ENCODE data around the gene WDR5. TPM values are rescaled to one million over a fixed set of nuclear protein-coding genes. Genes with fewer than 3 reads are reported as not detected.

WDR5 gene
- polyA plus RNA-seq, 2 of the 4 experiments (the other 2 are of a cell fraction), result 37.9 to 46.0 TPM

- ChIA-PET POLR2A (no interaction called here), CTCF (interaction anchor here (1.1 to 4.4 kb wide), 5 partner anchors 8 to 270 kb away, joined by 3 to 31 read pairs (median 5); no protein-coding TSS in a partner anchor)
- no peak for TF ChIP-seq ESRRA (IDR thresholded peaks at IDR 0.05; ENCODE audit: borderline replicate concordance, low read length)
- no peak for TF ChIP-seq HDAC2 (IDR thresholded peaks at IDR 0.05)
- TF ChIP-seq GATA3 (IDR thresholded peaks at IDR 0.05; ENCODE audit: borderline replicate concordance), result no peak
- TF ChIP-seq HOXB13 (CRISPR knock-in tag; IDR thresholded peaks at IDR 0.05; ENCODE audit: low read depth), result no peak
- TF ChIP-seq HOXB5 (CRISPR knock-in tag; IDR thresholded peaks at IDR 0.05), result no peak
- no peak for TF ChIP-seq TFCP2L1 (CRISPR knock-in tag; IDR thresholded peaks at IDR 0.05)
- no peak for TF ChIP-seq FOSB (CRISPR knock-in tag; IDR thresholded peaks at IDR 0.05)
- TF ChIP-seq, protein P1, sequence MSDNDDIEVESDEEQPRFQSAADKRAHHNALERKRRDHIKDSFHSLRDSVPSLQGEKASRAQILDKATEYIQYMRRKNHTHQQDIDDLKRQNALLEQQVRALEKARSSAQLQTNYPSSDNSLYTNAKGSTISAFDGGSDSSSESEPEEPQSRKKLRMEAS (IDR thresholded peaks at IDR 0.05), result no peak
- TF ChIP-seq, protein P2, sequence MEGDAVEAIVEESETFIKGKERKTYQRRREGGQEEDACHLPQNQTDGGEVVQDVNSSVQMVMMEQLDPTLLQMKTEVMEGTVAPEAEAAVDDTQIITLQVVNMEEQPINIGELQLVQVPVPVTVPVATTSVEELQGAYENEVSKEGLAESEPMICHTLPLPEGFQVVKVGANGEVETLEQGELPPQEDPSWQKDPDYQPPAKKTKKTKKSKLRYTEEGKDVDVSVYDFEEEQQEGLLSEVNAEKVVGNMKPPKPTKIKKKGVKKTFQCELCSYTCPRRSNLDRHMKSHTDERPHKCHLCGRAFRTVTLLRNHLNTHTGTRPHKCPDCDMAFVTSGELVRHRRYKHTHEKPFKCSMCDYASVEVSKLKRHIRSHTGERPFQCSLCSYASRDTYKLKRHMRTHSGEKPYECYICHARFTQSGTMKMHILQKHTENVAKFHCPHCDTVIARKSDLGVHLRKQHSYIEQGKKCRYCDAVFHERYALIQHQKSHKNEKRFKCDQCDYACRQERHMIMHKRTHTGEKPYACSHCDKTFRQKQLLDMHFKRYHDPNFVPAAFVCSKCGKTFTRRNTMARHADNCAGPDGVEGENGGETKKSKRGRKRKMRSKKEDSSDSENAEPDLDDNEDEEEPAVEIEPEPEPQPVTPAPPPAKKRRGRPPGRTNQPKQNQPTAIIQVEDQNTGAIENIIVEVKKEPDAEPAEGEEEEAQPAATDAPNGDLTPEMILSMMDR (IDR thresholded peaks at IDR 0.05), result no peak
- TF ChIP-seq FOSL2 (IDR thresholded peaks at IDR 0.05), result no peak
- no peak for TF ChIP-seq FOSL2 (CRISPR knock-in tag; IDR thresholded peaks at IDR 0.05)
- TF ChIP-seq, protein P3, sequence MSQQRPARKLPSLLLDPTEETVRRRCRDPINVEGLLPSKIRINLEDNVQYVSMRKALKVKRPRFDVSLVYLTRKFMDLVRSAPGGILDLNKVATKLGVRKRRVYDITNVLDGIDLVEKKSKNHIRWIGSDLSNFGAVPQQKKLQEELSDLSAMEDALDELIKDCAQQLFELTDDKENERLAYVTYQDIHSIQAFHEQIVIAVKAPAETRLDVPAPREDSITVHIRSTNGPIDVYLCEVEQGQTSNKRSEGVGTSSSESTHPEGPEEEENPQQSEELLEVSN (IDR thresholded peaks at IDR 0.05; ENCODE audit: borderline replicate concordance, low read depth), result no peak
- Histone ChIP-seq H3K4me3 (no peak overlapping the region), H3K9me3 (no peaks in the 10 kb centered on the region), H3K27ac (peak overlapping the region in 1 of 2 experiments; percentile 62; a peak in 3 of 6 replicates), H3K4me1 (peaks cover 15% of the 10 kb centered on the region), H3K4me2 (no peak overlapping the region)
- ATAC-seq (peak; percentile 6 to 19; a peak in 3 of 6 replicates), DNase-seq (ENCODE audit: low read depth in 1 of 2, low spot score in 1 of 2) (peak in 1 of 2 experiments; percentile 22), FAIRE-seq (no peak)
- 55% methylated on average over 28 of the region's 30 CpGs for WGBS (ENCODE audit: missing lambda C conversion rate)
Observed at GRCh38 chr9:134178768-134179551, 43.1 kb downstream of the WDR5 start.

- WGBS (ENCODE audit: missing lambda C conversion rate), result 70% methylated on average over 6 of the region's 6 CpGs
- no peak for FAIRE-seq
- CTCF ChIA-PET, result interaction anchor here (1.1 to 4.4 kb wide), 3 partner anchors 9 to 263 kb away, joined by 3 to 31 read pairs (median 21); no protein-coding TSS in a partner anchor
Observed at GRCh38 chr9:134179595-134179917, 43.7 kb downstream of the WDR5 start.

GRCh38 chr9:134179918-134180785, 44.3 kb downstream of the WDR5 start:
- ChIA-PET POLR2A (no interaction called here), CTCF (interaction anchor here (0.9 to 4.4 kb wide), 3 partner anchors 9 to 262 kb away, joined by 3 to 31 read pairs (median 21); no protein-coding TSS in a partner anchor)
- Histone ChIP-seq H3K4me1 (peaks cover 12% of the 10 kb centered on the region), H3K4me3 (no peak overlapping the region), H3K9me3 (no peaks in the 10 kb centered on the region), H3K4me2 (no peak overlapping the region), H3K27ac (no peak overlapping the region)
- WGBS (ENCODE audit: missing lambda C conversion rate), result 78% methylated on average over 29 of the region's 29 CpGs
- ATAC-seq (no peak), FAIRE-seq (no peak), DNase-seq (ENCODE audit: low read depth in 1 of 2, low spot score in 1 of 2) (no peak)
- TF ChIP-seq HDAC2 (IDR thresholded peaks at IDR 0.05) (no peak), RARB (CRISPR knock-in tag; IDR thresholded peaks at IDR 0.05) (no peak), HOXB5 (CRISPR knock-in tag; IDR thresholded peaks at IDR 0.05) (no peak), POLR2A (IDR thresholded peaks at IDR 0.05; ENCODE audit: low read length) (no peak), ZFP36 (IDR thresholded peaks at IDR 0.05; ENCODE audit: borderline replicate concordance, partially characterized antibody) (no peak), NR3C1 (IDR thresholded peaks at IDR 0.05) (no peak), EHMT2 (IDR thresholded peaks at IDR 0.05; ENCODE audit: low read depth) (no peak), CBX2 (IDR thresholded peaks at IDR 0.05; ENCODE audit: borderline replicate concordance, low read depth) (no peak), ZSCAN20 (CRISPR knock-in tag; IDR thresholded peaks at IDR 0.05) (no peak), KDM5A (IDR thresholded peaks at IDR 0.05) (no peak), RAD21 (conservative IDR thresholded peaks at IDR 0.05 in 1 of 2, IDR thresholded peaks at IDR 0.05 in 1 of 2) (no peak), NPAS2 (CRISPR knock-in tag; IDR thresholded peaks at IDR 0.05; ENCODE audit: borderline replicate concordance) (no peak), CHD2 (IDR thresholded peaks at IDR 0.05; ENCODE audit: low read length, partially characterized antibody) (no peak), BHLHE40 (IDR thresholded peaks at IDR 0.05; ENCODE audit: low read depth, low read length) (no peak)
- TF ChIP-seq, protein P4, sequence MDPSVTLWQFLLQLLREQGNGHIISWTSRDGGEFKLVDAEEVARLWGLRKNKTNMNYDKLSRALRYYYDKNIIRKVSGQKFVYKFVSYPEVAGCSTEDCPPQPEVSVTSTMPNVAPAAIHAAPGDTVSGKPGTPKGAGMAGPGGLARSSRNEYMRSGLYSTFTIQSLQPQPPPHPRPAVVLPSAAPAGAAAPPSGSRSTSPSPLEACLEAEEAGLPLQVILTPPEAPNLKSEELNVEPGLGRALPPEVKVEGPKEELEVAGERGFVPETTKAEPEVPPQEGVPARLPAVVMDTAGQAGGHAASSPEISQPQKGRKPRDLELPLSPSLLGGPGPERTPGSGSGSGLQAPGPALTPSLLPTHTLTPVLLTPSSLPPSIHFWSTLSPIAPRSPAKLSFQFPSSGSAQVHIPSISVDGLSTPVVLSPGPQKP (IDR thresholded peaks at IDR 0.05; ENCODE audit: low read depth, low read length), result no peak
- TF ChIP-seq, protein P5, sequence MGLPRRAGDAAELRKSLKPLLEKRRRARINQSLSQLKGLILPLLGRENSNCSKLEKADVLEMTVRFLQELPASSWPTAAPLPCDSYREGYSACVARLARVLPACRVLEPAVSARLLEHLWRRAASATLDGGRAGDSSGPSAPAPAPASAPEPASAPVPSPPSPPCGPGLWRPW (IDR thresholded peaks at IDR 0.05), result no peak

More at GRCh38 chr9:134179595-134179917, 43.7 kb downstream of the WDR5 start:
- Histone ChIP-seq H3K4me2 (no peak overlapping the region), H3K9me3 (no peaks in the 10 kb centered on the region), H3K4me1 (peaks cover 15% of the 10 kb centered on the region), H3K27ac (no peak overlapping the region), H3K4me3 (no peak overlapping the region)
- ATAC-seq (no peak), DNase-seq (ENCODE audit: low read depth in 1 of 2, low spot score in 1 of 2) (no peak)
- no peak for TF ChIP-seq HOXB5 (CRISPR knock-in tag; IDR thresholded peaks at IDR 0.05)
- POLR2A ChIA-PET, result no interaction called here

Measured in A549 (cell line).